Right ventricle myocardium inferior (tissue), 1 donor: ENCODE data around the gene SGCA. TPM values are rescaled to one million over a fixed set of nuclear protein-coding genes. Genes with fewer than 3 reads are reported as not detected.

Experiments used
- ATAC-seq: fragments of 200-7000 bp; cut with Tn5 transposase; one replicate; pipeline ENCODE4 v1.9.1; 2020; ENCODE audit warnings: mild to moderate bottlenecking, moderate library complexity
- DNase-seq: peaks from one replicate; pipeline ENCODE4 v3.0.0; 2021; ENCODE audit errors: missing footprints
- intact Hi-C: fragments of 100-400 bp; cut with DNase I; formaldehyde crosslinking; loops from one replicate; pipeline ENCODE4 v1.11.0; 2022
- total RNA-seq: library from RNA; stranded (reverse); fragmentation: NEBNext Ultra II Directional; extraction: Animal tissue kit (Norgen Biotek cat#: 25700); gene quantifications from one replicate; pipeline ENCODE4 v1.2.1, GENCODE V29; 2021
- donor health status: DM: no; HTN: yes; CAD: no; lungs with severe emphysema.

SGCA gene
- total RNA-seq, 1 donor from 2014 or later, result 151 TPM

DNA sequence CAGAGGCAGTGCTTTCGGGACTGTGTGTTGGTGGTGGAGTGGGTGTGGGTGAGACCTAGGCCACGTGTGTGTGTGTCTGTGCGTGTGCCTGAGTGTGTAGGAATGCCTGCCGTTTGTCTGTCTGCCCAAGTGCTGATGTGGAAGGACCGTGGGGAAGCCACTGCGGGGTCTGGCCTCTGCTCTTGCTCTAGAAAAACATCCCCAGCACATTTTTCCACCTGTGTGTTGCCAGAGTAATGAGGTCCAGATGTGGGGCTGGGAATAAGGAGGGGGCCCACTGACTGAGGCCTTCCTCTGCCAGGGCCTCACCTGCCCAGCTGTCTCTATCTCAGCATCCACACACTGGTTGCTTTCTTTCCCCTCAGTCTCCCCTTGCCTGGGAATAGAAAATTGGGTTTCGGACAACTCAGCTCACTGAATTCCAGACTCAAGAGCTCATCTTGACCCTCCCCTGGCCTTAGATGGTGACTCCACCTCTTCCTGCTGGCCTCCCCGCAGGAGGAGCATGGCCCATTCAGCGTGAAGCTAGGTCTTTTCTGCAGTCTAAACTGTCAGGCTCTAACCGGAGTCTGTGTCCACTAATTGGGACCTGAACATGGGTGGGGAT is 7.6 kb downstream of the SGCA start:
- ATAC-seq, result peak; percentile 12
- DNase-seq, result peak; percentile 56
- intact Hi-C loops, result no loop called here

DNA sequence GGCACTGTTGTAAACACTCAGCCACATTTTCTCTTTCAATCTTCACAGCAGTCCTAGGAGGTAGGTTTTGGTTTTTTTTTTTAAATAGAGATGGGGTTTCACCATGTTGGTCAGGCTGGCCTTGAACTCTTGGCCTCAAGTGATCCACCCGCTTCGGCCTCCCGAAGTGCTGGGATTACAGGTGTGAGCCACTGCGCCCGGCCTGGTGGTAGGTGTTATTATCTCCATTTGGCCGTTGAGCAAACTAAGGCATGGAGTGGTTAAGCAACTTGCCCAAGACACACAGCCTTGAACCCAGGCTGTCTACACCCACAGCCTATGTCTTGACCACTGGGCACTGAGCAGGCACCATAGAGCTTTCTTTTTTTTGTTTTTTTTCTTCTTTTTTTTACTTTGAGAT is 8.6 kb downstream of the SGCA start:
- no peak for ATAC-seq
- peak; percentile 22 for DNase-seq
- intact Hi-C loops, result no loop called here

DNA sequence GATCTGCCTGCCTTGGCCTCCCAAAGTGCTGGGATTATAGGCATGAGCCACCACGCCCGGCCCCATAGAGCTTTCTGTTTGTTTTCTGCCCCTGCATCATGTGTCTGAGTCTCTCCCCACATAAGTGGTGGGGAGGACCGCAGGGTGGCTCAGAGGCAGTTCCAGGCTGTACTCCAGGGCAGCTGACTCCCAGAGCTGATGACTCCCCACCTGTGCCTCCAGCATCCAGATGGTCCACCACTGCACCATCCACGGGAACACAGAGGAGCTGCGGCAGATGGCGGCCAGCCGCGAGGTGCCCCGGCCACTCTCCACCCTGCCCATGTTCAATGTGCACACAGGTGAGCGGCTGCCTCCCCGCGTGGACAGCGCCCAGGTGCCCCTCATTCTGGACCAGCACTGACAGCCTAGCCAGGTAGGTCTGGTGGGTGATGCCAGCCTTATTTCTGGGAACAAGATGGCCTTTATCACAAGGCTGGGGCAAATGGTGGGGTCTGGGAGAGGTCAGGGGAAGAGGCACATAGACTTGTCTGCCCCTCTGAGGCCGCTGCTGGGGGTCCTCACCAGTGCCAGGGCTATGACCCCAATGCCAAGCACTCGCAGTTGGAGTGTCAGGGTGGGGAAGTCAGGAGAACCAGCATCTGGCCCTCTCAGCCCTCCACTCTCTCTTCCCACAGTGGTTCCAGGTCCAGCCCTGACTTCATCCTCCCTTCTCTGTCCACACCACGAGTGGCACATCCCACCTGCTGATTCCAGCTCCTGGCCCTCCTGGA is 9.4 kb downstream of the SGCA start:
- ATAC-seq, result no peak
- intact Hi-C loops, result no loop called here
- peak; percentile 41 for DNase-seq

DNA sequence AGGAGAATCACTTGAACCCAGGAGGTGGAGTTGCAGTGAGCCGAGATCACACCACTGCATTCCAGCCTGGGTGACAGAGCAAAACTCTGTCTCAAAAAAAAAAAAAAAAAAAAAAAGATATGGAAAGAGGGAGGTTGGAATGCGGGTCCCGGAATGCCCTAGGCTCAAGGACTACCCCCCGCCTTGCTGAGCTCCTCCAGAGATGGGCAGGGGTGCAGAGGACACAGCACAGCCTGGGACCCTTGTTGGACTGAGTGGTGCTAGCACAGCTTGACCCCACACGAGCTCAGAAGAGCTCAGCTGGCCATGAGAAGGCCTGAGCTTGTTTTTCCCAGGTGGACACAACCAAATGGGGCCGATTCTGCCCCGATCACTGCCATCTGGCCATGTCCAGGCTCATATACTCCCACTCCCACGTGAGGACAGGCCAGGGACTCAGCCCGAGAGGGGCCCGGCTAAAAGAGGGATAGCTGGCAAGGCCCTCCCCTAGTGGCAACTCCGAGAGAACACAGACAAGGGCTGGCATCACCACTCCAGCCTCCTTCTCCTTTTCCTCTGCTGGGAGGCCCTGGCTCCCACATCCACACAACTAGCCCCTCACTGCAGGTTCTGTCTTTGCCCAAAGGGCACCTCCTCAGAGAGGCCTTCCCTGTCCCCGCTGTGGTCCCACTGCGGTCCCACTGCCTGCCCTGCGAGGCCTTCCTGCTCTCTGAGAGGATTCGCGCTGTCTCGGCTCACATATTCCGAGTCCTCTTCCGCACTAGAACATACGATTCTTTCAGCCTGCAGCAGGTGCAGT is 11.0 kb downstream of the SGCA start:
- ATAC-seq (no peak), DNase-seq (peak; percentile 20)
- intact Hi-C loops, result loop anchor here (2.0 kb wide), 1 partner anchor 36 kb away; no protein-coding TSS in a partner anchor

DNA sequence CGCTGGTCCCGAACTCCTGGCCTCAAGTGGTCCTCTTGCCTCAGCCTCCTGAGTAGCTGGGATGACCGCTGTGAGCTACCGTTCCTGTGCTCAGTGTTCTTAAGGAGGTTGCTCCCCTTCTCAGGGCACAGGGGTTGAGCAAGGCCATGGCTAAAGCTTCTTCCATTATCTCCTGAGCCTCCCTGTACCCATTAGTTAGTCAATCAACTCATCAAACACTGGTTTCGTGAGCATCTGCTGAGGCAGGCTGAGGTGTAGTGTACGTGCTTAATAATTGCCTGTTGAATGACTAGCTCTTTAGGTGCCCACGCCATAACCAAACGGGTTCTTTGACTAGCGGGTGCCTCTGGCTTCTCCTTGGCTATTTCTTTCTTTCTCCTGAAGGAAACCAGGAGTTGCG is 11.7 kb downstream of the SGCA start:
- DNase-seq, result no peak
- intact Hi-C loops, result loop anchor here (2.0 kb wide), 1 partner anchor 37 kb away; no protein-coding TSS in a partner anchor
- ATAC-seq, result no peak

- ATAC-seq (peak; percentile 84), DNase-seq (peak; percentile 83)
- intact Hi-C loops, result loop anchor here (2.0 kb wide), 1 partner anchor 37 kb away; no protein-coding TSS in a partner anchor
Measured at GRCh38 chr17:50177983-50178834, 12.4 kb downstream of the SGCA start.

GRCh38 chr17:50180111-50180510 is 14.3 kb downstream of the SGCA start:
- no peak for ATAC-seq
- DNase-seq, result peak; percentile 11

GRCh38 chr17:50180620-50181019 is 14.8 kb downstream of the SGCA start:
- DNase-seq, result peak; percentile 27
- intact Hi-C loops, result no loop called here

More at GRCh38 chr17:50180111-50180510, 14.3 kb downstream of the SGCA start:
- intact Hi-C loops, result no loop called here

GRCh38 chr17:50181144-50181543 is 15.3 kb downstream of the SGCA start:
- ATAC-seq (no peak), DNase-seq (peak; percentile 27)
- intact Hi-C loops, result no loop called here

More at GRCh38 chr17:50180620-50181019, 14.8 kb downstream of the SGCA start:
- ATAC-seq, result no peak

GRCh38 chr17:50181591-50182560 is 16.1 kb downstream of the SGCA start:
- intact Hi-C loops, result no loop called here
- no peak for ATAC-seq
- peak; percentile 35 for DNase-seq

- peak; percentile 37 for DNase-seq
- intact Hi-C loops, result no loop called here
- ATAC-seq, result no peak
Measured at GRCh38 chr17:50182783-50183420, 17.1 kb downstream of the SGCA start.

- intact Hi-C loops, result no loop called here
- DNase-seq (peak; percentile 65), ATAC-seq (no peak)
Measured at GRCh38 chr17:50183421-50183994, 17.7 kb downstream of the SGCA start.

DNA sequence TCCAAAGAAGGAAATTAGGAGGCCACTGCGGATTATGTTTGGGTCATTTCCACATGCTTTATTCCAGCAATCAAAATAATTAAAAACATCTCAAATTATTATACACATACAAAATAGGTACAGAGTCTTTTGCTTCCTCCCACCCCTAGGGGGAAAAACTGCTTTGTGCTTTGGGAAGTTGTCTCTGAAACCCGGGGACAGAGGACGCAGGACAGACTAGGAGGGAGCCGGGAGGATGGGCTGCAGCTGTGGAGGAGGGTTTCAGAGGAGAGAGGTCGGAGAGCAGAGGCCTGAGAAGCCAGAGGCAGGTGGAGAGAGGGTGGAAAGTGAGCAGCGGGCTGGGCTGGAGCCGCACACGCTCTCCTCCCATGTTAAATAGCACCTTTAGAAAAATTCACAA is 18.3 kb downstream of the SGCA start:
- ATAC-seq, result no peak

GRCh38 chr17:50184611-50185398 is 19.0 kb downstream of the SGCA start:
- ATAC-seq, result peak; percentile 52
- DNase-seq, result no peak
- intact Hi-C loops, result no loop called here

More for the DNA sequence above, 18.3 kb downstream of the SGCA start:
- intact Hi-C loops, result no loop called here
- DNase-seq, result peak; percentile 44

DNA sequence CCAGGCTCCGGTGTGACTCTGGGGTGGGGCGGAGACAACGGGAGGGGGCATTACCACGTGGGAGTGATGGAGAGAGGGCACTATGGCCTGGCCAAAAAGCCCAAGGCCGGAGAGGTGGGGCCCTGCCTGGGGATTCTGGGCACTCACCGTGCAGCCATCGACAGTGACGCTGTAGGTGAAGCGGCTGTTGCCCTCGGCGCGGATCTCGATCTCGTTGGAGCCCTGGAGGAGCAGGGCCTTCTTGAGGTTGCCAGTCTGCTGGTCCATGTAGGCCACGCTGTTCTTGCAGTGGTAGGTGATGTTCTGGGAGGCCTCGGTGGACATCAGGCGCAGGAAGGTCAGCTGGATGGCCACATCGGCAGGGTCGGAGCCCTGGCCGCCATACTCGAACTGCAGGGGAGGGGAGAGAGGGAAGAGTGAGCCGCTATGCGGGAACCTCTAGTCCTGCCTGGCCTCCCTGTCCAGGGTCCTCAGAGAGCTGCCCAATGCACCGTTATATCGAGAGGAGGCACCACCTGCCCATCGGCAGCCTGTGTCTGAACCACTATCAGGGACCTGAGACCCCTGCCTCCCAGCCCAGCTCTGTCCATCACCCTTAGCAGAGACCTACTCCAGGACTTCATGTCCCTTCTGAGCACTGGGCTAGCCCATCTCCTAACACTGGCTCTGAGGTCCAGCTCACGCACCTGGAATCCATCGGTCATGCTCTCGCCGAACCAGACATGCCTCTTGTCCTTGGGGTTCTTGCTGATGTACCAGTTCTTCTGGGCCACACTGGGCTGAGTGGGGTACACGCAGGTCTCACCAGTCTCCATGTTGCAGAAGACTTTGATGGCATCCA is 20.0 kb downstream of the SGCA start:
- intact Hi-C loops, result no loop called here
- DNase-seq (no peak), ATAC-seq (no peak)
